ENCODE data around the gene APP.

The APP gene

GRCh38 chr21:26127918-26128317, 42.7 kb downstream of the APP start:
- TF ChIP-seq CTCF (IDR thresholded peaks at IDR 0.05; ENCODE audit: extremely low read depth, missing control alignments), result no peak
- no peak for DNase-seq (ENCODE audit: low spot score)

GRCh38 chr21:26127073-26127814, 43.3 kb downstream of the APP start:
- no peak for DNase-seq (ENCODE audit: low spot score)
- no peak for TF ChIP-seq CTCF (IDR thresholded peaks at IDR 0.05; ENCODE audit: extremely low read depth, missing control alignments)

GRCh38 chr21:26126168-26126553, 44.4 kb downstream of the APP start:
- no peak for TF ChIP-seq CTCF (IDR thresholded peaks at IDR 0.05; ENCODE audit: extremely low read depth, missing control alignments)
- no peak for DNase-seq (ENCODE audit: low spot score)

GRCh38 chr21:26125433-26126167, 45.0 kb downstream of the APP start:
- TF ChIP-seq CTCF (IDR thresholded peaks at IDR 0.05; ENCODE audit: extremely low read depth, missing control alignments), result no peak
- DNase-seq (ENCODE audit: low spot score), result no peak

GRCh38 chr21:26124896-26125295, 45.7 kb downstream of the APP start:
- DNase-seq (ENCODE audit: low spot score), result no peak
- no peak for TF ChIP-seq CTCF (IDR thresholded peaks at IDR 0.05; ENCODE audit: extremely low read depth, missing control alignments)

GRCh38 chr21:26124421-26124833, 46.1 kb downstream of the APP start:
- no peak for TF ChIP-seq CTCF (IDR thresholded peaks at IDR 0.05; ENCODE audit: extremely low read depth, missing control alignments)
- DNase-seq (ENCODE audit: low spot score), result no peak

GRCh38 chr21:26123012-26123411, 47.6 kb downstream of the APP start:
- no peak for DNase-seq (ENCODE audit: low spot score)
- no peak for TF ChIP-seq CTCF (IDR thresholded peaks at IDR 0.05; ENCODE audit: extremely low read depth, missing control alignments)
